ENCODE data around the gene RALGAPA1.

- TF ChIP-seq CTCF (IDR thresholded peaks at IDR 0.05) (no peak), EZH2 (IDR thresholded peaks at IDR 0.05; ENCODE audit: borderline replicate concordance, insufficient read depth, low read depth, low read length, poor library complexity, severe bottlenecking) (no peak)
These were observed 113.4 kb downstream of the RALGAPA1 start for GRCh38 chr14:35695647-35696046.
